HEK293 (cell line): ENCODE results near the gene GRB10.

Experiments
- BCL11A ChIP-seq: fragments of 450-650 bp; formaldehyde crosslinking; IDR thresholded peaks from 2 replicates; pipeline ENCODE4 v1.5.1; 2016; ENCODE audit warnings: low read depth, missing biosample characterization, missing genetic modification characterization
- HOXA7 ChIP-seq: sonication (generic); formaldehyde crosslinking; IDR thresholded peaks from 2 replicates; pipeline ENCODE4 v1.8.1; 2022; ENCODE audit warnings: missing genetic modification reagents, borderline replicate concordance
- KLF10 ChIP-seq: fragments of 450-650 bp; IDR thresholded peaks from 2 replicates; pipeline ENCODE4 v1.5.1; 2018; ENCODE audit warnings: missing biosample characterization, mild to moderate bottlenecking, missing genetic modification characterization
- ZNF114 ChIP-seq: fragments of 450-650 bp; formaldehyde crosslinking; IDR thresholded peaks from 2 replicates; pipeline ENCODE4 v1.5.0; 2017; ENCODE audit warnings: missing biosample characterization, missing genetic modification characterization
- ZNF501 ChIP-seq: fragments of 450-650 bp; formaldehyde crosslinking; IDR thresholded peaks from 2 replicates; pipeline ENCODE4 v1.5.1; 2016; ENCODE audit warnings: missing biosample characterization, missing genetic modification characterization
- TF ChIP-seq, protein P1 (sequence below): fragments of 450-650 bp; formaldehyde crosslinking; IDR thresholded peaks from 2 replicates; pipeline ENCODE4 v1.5.1; 2016; ENCODE audit warnings: missing biosample characterization, missing genetic modification characterization
- TF ChIP-seq, protein P2 (sequence below): fragments of 450-650 bp; formaldehyde crosslinking; IDR thresholded peaks from 2 replicates; pipeline ENCODE4 v1.5.1; 2016; ENCODE audit warnings: missing biosample characterization, missing genetic modification characterization
- TF ChIP-seq, protein P3 (sequence below): fragments of 450-650 bp; formaldehyde crosslinking; IDR thresholded peaks from 2 replicates; pipeline ENCODE4 v1.5.1; 2016; ENCODE audit warnings: missing biosample characterization, missing genetic modification characterization

DNA sequence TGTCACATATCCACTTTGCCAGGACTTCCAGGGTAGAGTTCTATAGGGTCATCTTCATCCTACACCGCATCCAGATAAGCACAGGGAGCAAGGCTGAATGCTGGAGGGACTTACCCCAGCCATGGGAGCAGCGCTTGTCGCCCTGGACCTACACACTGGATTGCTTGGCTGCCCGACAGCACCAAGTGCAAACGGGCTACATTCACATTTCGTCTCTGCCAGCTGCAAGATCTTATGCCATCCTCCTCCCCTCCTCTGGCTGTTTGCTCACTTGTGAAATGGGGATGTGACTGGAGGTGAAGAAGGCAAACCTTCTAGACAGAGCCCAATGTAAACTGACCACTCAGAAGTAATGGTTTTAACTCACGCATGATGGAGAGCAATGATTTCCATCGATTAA lies 218.5 kb downstream of the GRB10 start:
- no peak for TF ChIP-seq HOXA7
- TF ChIP-seq, protein P1, sequence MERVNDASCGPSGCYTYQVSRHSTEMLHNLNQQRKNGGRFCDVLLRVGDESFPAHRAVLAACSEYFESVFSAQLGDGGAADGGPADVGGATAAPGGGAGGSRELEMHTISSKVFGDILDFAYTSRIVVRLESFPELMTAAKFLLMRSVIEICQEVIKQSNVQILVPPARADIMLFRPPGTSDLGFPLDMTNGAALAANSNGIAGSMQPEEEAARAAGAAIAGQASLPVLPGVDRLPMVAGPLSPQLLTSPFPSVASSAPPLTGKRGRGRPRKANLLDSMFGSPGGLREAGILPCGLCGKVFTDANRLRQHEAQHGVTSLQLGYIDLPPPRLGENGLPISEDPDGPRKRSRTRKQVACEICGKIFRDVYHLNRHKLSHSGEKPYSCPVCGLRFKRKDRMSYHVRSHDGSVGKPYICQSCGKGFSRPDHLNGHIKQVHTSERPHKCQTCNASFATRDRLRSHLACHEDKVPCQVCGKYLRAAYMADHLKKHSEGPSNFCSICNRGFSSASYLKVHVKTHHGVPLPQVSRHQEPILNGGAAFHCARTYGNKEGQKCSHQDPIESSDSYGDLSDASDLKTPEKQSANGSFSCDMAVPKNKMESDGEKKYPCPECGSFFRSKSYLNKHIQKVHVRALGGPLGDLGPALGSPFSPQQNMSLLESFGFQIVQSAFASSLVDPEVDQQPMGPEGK (tag by site-specific recombination), result no peak
- no peak for TF ChIP-seq ZNF501
- TF ChIP-seq BCL11A (tag by site-specific recombination), result no peak
- TF ChIP-seq, protein P2, sequence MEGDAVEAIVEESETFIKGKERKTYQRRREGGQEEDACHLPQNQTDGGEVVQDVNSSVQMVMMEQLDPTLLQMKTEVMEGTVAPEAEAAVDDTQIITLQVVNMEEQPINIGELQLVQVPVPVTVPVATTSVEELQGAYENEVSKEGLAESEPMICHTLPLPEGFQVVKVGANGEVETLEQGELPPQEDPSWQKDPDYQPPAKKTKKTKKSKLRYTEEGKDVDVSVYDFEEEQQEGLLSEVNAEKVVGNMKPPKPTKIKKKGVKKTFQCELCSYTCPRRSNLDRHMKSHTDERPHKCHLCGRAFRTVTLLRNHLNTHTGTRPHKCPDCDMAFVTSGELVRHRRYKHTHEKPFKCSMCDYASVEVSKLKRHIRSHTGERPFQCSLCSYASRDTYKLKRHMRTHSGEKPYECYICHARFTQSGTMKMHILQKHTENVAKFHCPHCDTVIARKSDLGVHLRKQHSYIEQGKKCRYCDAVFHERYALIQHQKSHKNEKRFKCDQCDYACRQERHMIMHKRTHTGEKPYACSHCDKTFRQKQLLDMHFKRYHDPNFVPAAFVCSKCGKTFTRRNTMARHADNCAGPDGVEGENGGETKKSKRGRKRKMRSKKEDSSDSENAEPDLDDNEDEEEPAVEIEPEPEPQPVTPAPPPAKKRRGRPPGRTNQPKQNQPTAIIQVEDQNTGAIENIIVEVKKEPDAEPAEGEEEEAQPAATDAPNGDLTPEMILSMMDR, result no peak
- no peak for TF ChIP-seq ZNF114
- no peak for TF ChIP-seq KLF10 (tag by site-specific recombination)
- TF ChIP-seq, protein P3, sequence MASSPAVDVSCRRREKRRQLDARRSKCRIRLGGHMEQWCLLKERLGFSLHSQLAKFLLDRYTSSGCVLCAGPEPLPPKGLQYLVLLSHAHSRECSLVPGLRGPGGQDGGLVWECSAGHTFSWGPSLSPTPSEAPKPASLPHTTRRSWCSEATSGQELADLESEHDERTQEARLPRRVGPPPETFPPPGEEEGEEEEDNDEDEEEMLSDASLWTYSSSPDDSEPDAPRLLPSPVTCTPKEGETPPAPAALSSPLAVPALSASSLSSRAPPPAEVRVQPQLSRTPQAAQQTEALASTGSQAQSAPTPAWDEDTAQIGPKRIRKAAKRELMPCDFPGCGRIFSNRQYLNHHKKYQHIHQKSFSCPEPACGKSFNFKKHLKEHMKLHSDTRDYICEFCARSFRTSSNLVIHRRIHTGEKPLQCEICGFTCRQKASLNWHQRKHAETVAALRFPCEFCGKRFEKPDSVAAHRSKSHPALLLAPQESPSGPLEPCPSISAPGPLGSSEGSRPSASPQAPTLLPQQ (tag by site-specific recombination), result no peak
